ENCODE results near the gene HOXC6. TPM values are rescaled to one million over a fixed set of nuclear protein-coding genes. Genes with fewer than 3 reads are reported as not detected.

HOXC6 gene
- total and polyA plus RNA-seq, 9 of the 15 experiments (the other 6 are each of a cell fraction or from before 2014, with no cell fraction given), result 0.06 to 4.0 (median 1.4) TPM

- TF ChIP-seq, protein P1, sequence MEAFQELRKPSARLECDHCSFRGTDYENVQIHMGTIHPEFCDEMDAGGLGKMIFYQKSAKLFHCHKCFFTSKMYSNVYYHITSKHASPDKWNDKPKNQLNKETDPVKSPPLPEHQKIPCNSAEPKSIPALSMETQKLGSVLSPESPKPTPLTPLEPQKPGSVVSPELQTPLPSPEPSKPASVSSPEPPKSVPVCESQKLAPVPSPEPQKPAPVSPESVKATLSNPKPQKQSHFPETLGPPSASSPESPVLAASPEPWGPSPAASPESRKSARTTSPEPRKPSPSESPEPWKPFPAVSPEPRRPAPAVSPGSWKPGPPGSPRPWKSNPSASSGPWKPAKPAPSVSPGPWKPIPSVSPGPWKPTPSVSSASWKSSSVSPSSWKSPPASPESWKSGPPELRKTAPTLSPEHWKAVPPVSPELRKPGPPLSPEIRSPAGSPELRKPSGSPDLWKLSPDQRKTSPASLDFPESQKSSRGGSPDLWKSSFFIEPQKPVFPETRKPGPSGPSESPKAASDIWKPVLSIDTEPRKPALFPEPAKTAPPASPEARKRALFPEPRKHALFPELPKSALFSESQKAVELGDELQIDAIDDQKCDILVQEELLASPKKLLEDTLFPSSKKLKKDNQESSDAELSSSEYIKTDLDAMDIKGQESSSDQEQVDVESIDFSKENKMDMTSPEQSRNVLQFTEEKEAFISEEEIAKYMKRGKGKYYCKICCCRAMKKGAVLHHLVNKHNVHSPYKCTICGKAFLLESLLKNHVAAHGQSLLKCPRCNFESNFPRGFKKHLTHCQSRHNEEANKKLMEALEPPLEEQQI (IDR thresholded peaks at IDR 0.05), result no peak
- TF ChIP-seq RB1 (IDR thresholded peaks at IDR 0.05; ENCODE audit: low read depth), result peak; percentile 46; the same call in 1 of the 2 replicates
- peak; percentile 52; the same call in 1 of the 2 replicates for TF ChIP-seq TFAP4 (CRISPR knock-in tag; IDR thresholded peaks at IDR 0.05; ENCODE audit: borderline replicate concordance)
- no peak for TF ChIP-seq CGGBP1 (CRISPR knock-in tag; IDR thresholded peaks at IDR 0.05)
- TF ChIP-seq ZBTB11 (CRISPR knock-in tag; IDR thresholded peaks at IDR 0.05), result peak in 2 of 3 experiments; percentile 74 to 85; a peak in 4 of 6 replicates
- no peak for TF ChIP-seq ETS2 (tag; IDR thresholded peaks at IDR 0.05; ENCODE audit: borderline replicate concordance, poor library complexity, severe bottlenecking)
- TF ChIP-seq GABPA (tag; conservative IDR thresholded peaks at IDR 0.05; ENCODE audit: low read depth), result peak; percentile 84
- peak; percentile 80 for TF ChIP-seq POLR2B (IDR thresholded peaks at IDR 0.05; ENCODE audit: low read depth, partially characterized antibody)
- TF ChIP-seq GTF2E2 (tag; IDR thresholded peaks at IDR 0.05), result no peak
- TF ChIP-seq MNT (conservative IDR thresholded peaks at IDR 0.05), result peak in 1 of 2 experiments; percentile 58; a peak in 1 of 4 replicates
- TF ChIP-seq ELK1 (CRISPR knock-in tag; IDR thresholded peaks at IDR 0.05), result no peak
- no peak for TF ChIP-seq ZKSCAN8 (CRISPR knock-in tag; IDR thresholded peaks at IDR 0.05)
- peak; percentile 89 for TF ChIP-seq ETV1 (tag; conservative IDR thresholded peaks at IDR 0.05; ENCODE audit: low read depth)
- 0 out of 2 replicates have a peak, but pooled peaks have one; percentile 13 for TF ChIP-seq MTA1 (IDR thresholded peaks at IDR 0.05; ENCODE audit: borderline replicate concordance)
- TF ChIP-seq ELF1 (tag; IDR thresholded peaks at IDR 0.05), result peak; percentile 74
Observed at GRCh38 chr12:53995378-53996239, 32.6 kb upstream of the HOXC6 start (continued).
